ENCODE results near the gene MRPL41.

The MRPL41 gene

GRCh38 chr9:137583347-137583746 is 31.7 kb downstream of the MRPL41 start:
- TF ChIP-seq, protein P1, sequence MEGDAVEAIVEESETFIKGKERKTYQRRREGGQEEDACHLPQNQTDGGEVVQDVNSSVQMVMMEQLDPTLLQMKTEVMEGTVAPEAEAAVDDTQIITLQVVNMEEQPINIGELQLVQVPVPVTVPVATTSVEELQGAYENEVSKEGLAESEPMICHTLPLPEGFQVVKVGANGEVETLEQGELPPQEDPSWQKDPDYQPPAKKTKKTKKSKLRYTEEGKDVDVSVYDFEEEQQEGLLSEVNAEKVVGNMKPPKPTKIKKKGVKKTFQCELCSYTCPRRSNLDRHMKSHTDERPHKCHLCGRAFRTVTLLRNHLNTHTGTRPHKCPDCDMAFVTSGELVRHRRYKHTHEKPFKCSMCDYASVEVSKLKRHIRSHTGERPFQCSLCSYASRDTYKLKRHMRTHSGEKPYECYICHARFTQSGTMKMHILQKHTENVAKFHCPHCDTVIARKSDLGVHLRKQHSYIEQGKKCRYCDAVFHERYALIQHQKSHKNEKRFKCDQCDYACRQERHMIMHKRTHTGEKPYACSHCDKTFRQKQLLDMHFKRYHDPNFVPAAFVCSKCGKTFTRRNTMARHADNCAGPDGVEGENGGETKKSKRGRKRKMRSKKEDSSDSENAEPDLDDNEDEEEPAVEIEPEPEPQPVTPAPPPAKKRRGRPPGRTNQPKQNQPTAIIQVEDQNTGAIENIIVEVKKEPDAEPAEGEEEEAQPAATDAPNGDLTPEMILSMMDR (IDR thresholded peaks at IDR 0.05; ENCODE audit: borderline replicate concordance, insufficient read depth, low read depth, low read length) = no peak
- no peak overlapping the region for H3K4me3 ChIP-seq (ENCODE audit: low read depth, low read length)

- no peak overlapping the region for H3K4me3 ChIP-seq (ENCODE audit: low read depth, low read length)
- TF ChIP-seq, protein P1 (IDR thresholded peaks at IDR 0.05; ENCODE audit: borderline replicate concordance, insufficient read depth, low read depth, low read length) = no peak
Observed at GRCh38 chr9:137583957-137584356, 32.3 kb downstream of the MRPL41 start.

DNA sequence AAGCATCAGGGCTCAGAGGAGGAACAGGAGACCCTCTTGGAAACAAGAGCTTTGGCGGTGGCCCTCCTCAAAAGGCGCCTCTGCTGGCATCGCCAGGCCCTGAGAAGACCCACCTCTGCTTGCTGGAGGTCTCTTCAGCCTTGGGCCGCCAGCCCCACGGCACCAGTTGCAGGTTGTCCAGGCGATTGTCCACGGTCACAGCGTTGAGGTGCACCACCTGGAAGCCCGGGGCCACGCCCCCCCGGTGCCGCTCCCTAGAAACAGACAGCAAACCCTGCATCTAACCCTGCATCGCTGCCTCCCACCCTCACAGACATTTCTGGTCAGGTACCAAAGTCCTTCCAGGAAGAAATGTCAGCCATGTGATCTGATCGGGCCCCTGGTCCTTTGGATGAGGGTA is 35.2 kb downstream of the MRPL41 start:
- TF ChIP-seq, protein P1 (IDR thresholded peaks at IDR 0.05; ENCODE audit: borderline replicate concordance, insufficient read depth, low read depth, low read length) = no peak
- H3K4me3 ChIP-seq (ENCODE audit: low read depth, low read length) = no peak overlapping the region

DNA sequence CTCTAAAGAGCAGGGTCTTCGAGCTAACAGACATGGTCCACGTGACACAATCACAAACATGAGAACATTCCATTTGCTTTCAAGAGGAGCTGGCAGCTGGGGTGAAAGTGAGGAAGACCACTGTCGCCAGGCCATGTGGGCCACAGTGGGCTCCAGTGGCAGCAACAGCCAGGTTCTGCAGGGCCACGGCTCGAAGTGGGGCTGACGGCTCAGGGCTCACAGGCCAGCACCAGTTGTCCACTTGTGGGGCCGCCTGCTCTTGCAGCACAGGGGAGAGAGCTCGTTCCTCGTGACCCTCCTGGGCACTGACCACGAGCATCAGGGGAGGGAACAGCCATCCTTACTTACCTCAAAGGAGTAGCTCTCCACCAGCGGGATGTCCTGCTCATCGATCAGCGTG is 36.6 kb downstream of the MRPL41 start:
- H3K4me3 ChIP-seq (ENCODE audit: low read depth, low read length) = no peak overlapping the region
- TF ChIP-seq, protein P1 (IDR thresholded peaks at IDR 0.05; ENCODE audit: borderline replicate concordance, insufficient read depth, low read depth, low read length) = no peak

DNA sequence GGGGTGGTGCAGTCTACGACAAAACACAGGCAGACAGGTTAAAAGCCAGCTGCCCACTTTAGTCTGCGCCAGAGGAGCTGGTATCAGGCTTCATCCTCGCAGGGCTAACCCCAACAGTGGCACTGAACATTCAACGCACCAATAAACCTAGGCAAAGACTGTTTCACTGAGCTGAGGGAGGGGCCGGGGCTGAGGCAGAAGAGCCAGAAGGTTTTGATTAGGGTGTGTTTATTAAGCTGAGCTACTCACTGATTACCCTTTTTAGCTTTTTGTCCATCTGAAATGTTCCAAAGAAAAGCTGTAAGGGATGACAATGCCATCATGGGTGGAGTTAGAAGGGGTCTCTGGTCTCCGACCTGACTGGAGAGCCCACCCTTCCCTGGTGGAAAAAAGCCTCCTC is 37.2 kb downstream of the MRPL41 start:
- TF ChIP-seq, protein P1 (IDR thresholded peaks at IDR 0.05; ENCODE audit: borderline replicate concordance, insufficient read depth, low read depth, low read length) = no peak
- peak overlapping the region; percentile 79 for H3K4me3 ChIP-seq (ENCODE audit: low read depth, low read length)

- peak overlapping the region; percentile 79 for H3K4me3 ChIP-seq (ENCODE audit: low read depth, low read length)
- TF ChIP-seq, protein P1 (IDR thresholded peaks at IDR 0.05; ENCODE audit: borderline replicate concordance, insufficient read depth, low read depth, low read length) = no peak
Observed at GRCh38 chr9:137589441-137590122, 37.9 kb downstream of the MRPL41 start.

DNA sequence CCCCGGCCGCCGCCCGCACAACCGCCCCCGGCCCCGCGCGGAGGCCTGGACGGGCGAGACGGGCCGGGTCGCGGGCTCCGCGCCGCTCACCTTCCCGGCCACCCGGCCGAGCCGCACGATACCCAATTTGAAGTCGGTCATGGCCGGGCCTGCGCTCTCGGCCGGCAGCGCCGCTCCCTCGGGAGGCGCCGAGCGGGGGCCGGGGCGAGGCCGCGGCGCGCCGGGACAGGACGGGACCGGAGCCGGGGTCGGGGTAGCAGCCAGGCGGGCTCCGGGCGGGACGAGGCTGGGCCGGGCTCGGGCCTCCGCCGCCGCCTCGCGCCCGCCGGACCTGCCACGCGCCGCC is 38.4 kb downstream of the MRPL41 start:
- H3K4me3 ChIP-seq (ENCODE audit: low read depth, low read length) = peak overlapping the region; percentile 79
- TF ChIP-seq, protein P1 (IDR thresholded peaks at IDR 0.05; ENCODE audit: borderline replicate concordance, insufficient read depth, low read depth, low read length) = no peak
